Mesendoderm (in vitro differentiated cells): Measurements from ENCODE around the gene S100PBP.

Experiments used
- DNase-seq: peaks from one replicate; pipeline ENCODE4 v3.0.0; 2013
- H2AK5ac ChIP-seq: 2 replicates; pipeline ENCODE4 v1.6.1; 2013; ENCODE audit warnings: low read length, inconsistent platforms
- H2BK120ac ChIP-seq: 2 replicates; pipeline ENCODE4 v1.6.1; 2013; ENCODE audit warnings: low read depth, mild to moderate bottlenecking, low read length, moderate library complexity, mixed read lengths
- H2BK15ac ChIP-seq: replicated peaks from 2 replicates; pipeline ENCODE4 v1.6.1; 2013; ENCODE audit warnings: low read depth, mild to moderate bottlenecking, moderate library complexity
- H2BK5ac ChIP-seq: 2 replicates; pipeline ENCODE4 v1.6.1; 2013; ENCODE audit warnings: low read length, inconsistent platforms
- H3K18ac ChIP-seq: 2 replicates; pipeline ENCODE4 v1.6.1; 2013; ENCODE audit warnings: mild to moderate bottlenecking, low read length, mixed read lengths
- H3K23ac ChIP-seq: one replicate; pipeline ENCODE4 v1.6.1; 2013; ENCODE audit warnings: low read length
- H3K27ac ChIP-seq: 2 replicates; pipeline ENCODE4 v1.5.1; 2013; ENCODE audit warnings: low read depth, mild to moderate bottlenecking, inconsistent platforms, low read length, moderate library complexity
- H3K27me3 ChIP-seq: 2 replicates; pipeline ENCODE4 v1.6.1; 2013; ENCODE audit warnings: low read length, control low read depth, mild to moderate bottlenecking, inconsistent platforms; ENCODE audit not compliant: insufficient read depth, poor library complexity
- H3K36me3 ChIP-seq: 2 replicates; pipeline ENCODE4 v1.6.1; 2013; ENCODE audit warnings: low read length, inconsistent platforms; ENCODE audit not compliant: control insufficient read depth, insufficient read depth
- H3K4ac ChIP-seq: one replicate; pipeline ENCODE4 v1.6.1; 2013; ENCODE audit warnings: low read depth, mild to moderate bottlenecking, low read length, moderate library complexity
- H3K4me1 ChIP-seq: 2 replicates; pipeline ENCODE4 v1.6.1; 2013; ENCODE audit warnings: low read depth, low read length, inconsistent platforms; ENCODE audit not compliant: control insufficient read depth
- H3K4me2 ChIP-seq: 2 replicates; pipeline ENCODE4 v1.6.1; 2013; ENCODE audit warnings: low read length
- H3K4me3 ChIP-seq: 2 replicates; pipeline ENCODE4 v1.5.1; 2013; ENCODE audit warnings: mild to moderate bottlenecking, low read length
- H3K56ac ChIP-seq: one replicate; pipeline ENCODE4 v1.6.1; 2013; ENCODE audit warnings: low read length
- H3K79me1 ChIP-seq: 2 replicates; pipeline ENCODE4 v1.6.1; 2013; ENCODE audit warnings: low read length, inconsistent platforms
- H3K79me2 ChIP-seq: 2 replicates; pipeline ENCODE4 v1.6.1; 2013; ENCODE audit warnings: mild to moderate bottlenecking, low read length; ENCODE audit not compliant: control insufficient read depth, insufficient read depth
- H3K9ac ChIP-seq: 2 replicates; pipeline ENCODE4 v1.6.1; 2013; ENCODE audit warnings: low read length, inconsistent platforms
- H4K5ac ChIP-seq: one replicate; pipeline ENCODE4 v1.6.1; 2013; ENCODE audit warnings: low read length
- H4K8ac ChIP-seq: one replicate; pipeline ENCODE4 v1.6.1; 2013; ENCODE audit warnings: low read depth, mild to moderate bottlenecking, control low read depth, low read length, moderate library complexity
- WGBS: extraction: QIAGEN DNeasy Blood & Tissue Kit; methylation state at CpG from one replicate; pipeline ENCODE4 v1.1.7; 2013; ENCODE audit warnings: low lambda C conversion rate, missing lambda C conversion rate; ENCODE audit not compliant: insufficient coverage; ENCODE audit errors: extremely low coverage; 5-methylcytosine and 5-hydroxymethylcytosine counted together

S100PBP gene

DNA sequence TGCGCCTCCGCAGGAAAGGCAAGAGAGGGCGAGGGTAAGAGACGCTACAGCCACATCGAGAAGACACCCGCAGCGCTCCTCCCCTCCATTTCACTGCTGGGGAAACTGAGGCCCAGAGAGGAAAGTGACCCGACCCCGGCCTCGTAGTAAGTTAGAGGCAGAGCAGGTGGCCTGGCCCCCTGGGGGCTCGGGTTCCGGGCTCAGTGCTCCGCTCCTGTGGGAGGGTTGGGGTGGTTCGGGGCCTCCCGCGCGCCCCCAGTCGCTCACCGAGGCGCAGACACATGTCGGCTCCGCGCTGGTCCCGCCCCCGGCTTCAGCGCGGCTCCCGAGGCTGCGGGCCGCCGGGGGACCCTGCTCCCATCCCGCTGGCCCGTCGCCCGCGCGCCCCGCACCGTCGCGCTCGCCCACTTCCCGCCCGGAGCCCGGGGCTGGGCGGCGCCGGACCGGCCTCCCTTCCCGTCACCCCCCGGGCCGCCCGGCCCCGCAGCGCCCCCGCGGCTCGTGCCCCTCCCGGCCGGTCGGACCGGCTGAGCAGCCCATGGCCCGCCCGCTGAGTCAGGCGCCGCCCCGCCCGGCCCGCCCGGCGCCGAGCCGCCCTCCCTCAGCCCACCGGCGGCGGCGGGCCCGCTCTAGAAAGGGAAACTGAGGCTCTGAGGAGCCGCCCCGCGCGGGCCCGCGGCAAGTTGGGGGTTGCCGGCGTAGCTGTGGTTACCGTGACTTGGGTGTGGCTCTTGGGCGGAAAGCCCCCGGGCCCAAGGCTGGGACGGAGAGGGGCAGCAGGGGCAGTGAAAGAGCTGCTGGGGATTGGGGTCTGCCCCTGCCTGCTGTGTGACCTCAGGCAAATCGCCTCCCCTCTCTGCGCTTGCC is 83.7 kb downstream of the S100PBP start, which contains the start of gene TMEM54:
Gene TMEM54 (minus strand): TSS at position 434 of the 867 bp plus-strand sequence. CDS start 151 bp downstream, at position 283.
- Histone ChIP-seq H3K27ac (no peak within 1 kb of the TSS), H4K8ac (no peak within 1 kb of the TSS), H2BK5ac (no peak within 1 kb of the TSS), H3K56ac (peak within 1 kb of the TSS; percentile 76), H2BK120ac (no peak within 1 kb of the TSS), H3K79me1 (no peaks in the 10 kb centered on the region), H3K9ac (peak within 1 kb of the TSS; percentile 53), H3K36me3 (no peaks in the 10 kb centered on the region), H3K4me3 (peak within 1 kb of the TSS; percentile 22), H3K4me1 (no peaks in the 10 kb centered on the region), H3K18ac (peak within 1 kb of the TSS; percentile 10), H2BK15ac (no peak within 1 kb of the TSS), H4K5ac (no peak within 1 kb of the TSS), H3K4ac (peak within 1 kb of the TSS; percentile 37), H3K79me2 (no peaks in the 10 kb centered on the region), H3K27me3 (peaks cover 5% of the 10 kb centered on the region), H2AK5ac (no peak within 1 kb of the TSS), H3K23ac (no peak within 1 kb of the TSS), H3K4me2 (peak within 1 kb of the TSS; percentile 74)
- no CpG with 5 or more reads among the region's 92 CpGs for WGBS
- DNase-seq: no peak

DNA sequence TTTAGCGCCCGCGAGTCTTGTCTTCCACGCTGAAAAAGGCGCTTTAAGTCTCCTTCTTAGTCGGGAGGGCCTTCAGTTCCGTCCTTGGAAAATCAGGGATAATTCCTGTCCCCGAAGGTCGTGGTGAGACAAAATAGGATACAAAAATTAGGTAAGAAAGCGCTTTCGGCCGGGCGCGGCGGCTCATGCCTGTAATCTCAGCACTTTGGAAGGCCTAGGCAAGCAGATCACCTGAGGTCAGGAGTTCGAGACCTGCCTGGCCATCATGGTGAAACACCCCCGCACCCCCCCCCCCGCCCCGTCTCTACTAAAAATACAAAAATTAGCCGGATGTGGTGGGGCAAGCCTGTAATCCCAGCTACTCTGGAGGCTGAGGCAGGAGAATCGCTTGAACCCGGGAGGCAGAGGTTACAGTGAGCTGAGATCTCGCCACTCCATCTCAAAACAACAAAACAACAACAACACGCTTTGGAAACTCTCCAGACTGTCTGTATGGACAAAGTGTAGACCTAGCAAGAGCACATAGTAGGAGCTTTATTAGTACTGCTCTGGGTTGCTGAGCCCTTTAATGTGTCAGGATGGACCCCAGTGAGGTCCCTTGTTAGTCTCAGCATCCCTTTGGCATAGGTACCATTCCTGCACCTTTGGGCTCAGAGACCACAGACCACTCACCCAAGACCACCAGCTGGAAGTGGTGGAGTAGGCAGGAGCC is 84.5 kb downstream of the S100PBP start:
- peak overlapping the region; percentile 53 for H3K9ac ChIP-seq
- H3K4me1 ChIP-seq: no peaks in the 10 kb centered on the region
- no peaks in the 10 kb centered on the region for H3K79me2 ChIP-seq
- H3K56ac ChIP-seq: peak overlapping the region; percentile 76
- H4K8ac ChIP-seq: no peak overlapping the region
- H3K79me1 ChIP-seq: no peaks in the 10 kb centered on the region
- H3K4me3 ChIP-seq: peak overlapping the region; percentile 22
- no peak overlapping the region for H2BK120ac ChIP-seq
- no peak overlapping the region for H2AK5ac ChIP-seq
- no peak overlapping the region for H4K5ac ChIP-seq
- no peak overlapping the region for H3K23ac ChIP-seq
- peaks cover 5% of the 10 kb centered on the region for H3K27me3 ChIP-seq
- no peaks in the 10 kb centered on the region for H3K36me3 ChIP-seq
- no peak overlapping the region for H2BK15ac ChIP-seq
- no peak for DNase-seq
- H3K18ac ChIP-seq: no peak overlapping the region
- no CpG with 5 or more reads among the region's 24 CpGs for WGBS
- no peak overlapping the region for H3K27ac ChIP-seq
- no peak overlapping the region for H3K4ac ChIP-seq
- H3K4me2 ChIP-seq: peak overlapping the region; percentile 59
- H2BK5ac ChIP-seq: no peak overlapping the region

DNA sequence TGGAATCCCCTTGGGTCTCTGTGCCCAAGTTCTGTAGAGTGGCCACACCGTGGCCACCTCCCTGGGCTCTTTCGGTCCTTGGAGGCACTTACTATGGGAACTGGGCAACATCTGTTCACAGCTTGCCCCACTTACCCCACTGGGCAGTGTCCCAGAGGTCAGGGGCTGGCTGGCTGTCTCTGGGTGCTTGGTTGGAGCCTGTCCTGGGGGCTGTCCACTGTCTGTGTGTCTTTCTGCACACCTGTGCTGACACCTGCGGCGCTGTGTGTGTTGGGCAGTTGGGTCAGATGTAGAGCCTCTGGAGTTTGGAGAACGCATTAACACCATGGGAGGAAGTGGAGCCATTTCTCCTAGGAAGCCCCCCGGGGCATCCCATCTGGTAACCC is 85.1 kb downstream of the S100PBP start:
- Histone ChIP-seq H3K56ac (no peak overlapping the region), H4K5ac (no peak overlapping the region), H3K9ac (no peak overlapping the region), H2BK5ac (no peak overlapping the region), H3K27me3 (peaks cover 5% of the 10 kb centered on the region), H3K79me1 (no peaks in the 10 kb centered on the region), H2BK120ac (no peak overlapping the region), H3K27ac (no peak overlapping the region), H3K4me3 (no peak overlapping the region), H4K8ac (no peak overlapping the region), H3K4me2 (no peak overlapping the region), H3K18ac (no peak overlapping the region), H2AK5ac (no peak overlapping the region), H3K23ac (no peak overlapping the region), H2BK15ac (no peak overlapping the region), H3K4me1 (no peaks in the 10 kb centered on the region), H3K36me3 (no peaks in the 10 kb centered on the region), H3K4ac (no peak overlapping the region), H3K79me2 (no peaks in the 10 kb centered on the region)
- WGBS: no CpG with 5 or more reads among the region's 6 CpGs
- DNase-seq: no peak

DNA sequence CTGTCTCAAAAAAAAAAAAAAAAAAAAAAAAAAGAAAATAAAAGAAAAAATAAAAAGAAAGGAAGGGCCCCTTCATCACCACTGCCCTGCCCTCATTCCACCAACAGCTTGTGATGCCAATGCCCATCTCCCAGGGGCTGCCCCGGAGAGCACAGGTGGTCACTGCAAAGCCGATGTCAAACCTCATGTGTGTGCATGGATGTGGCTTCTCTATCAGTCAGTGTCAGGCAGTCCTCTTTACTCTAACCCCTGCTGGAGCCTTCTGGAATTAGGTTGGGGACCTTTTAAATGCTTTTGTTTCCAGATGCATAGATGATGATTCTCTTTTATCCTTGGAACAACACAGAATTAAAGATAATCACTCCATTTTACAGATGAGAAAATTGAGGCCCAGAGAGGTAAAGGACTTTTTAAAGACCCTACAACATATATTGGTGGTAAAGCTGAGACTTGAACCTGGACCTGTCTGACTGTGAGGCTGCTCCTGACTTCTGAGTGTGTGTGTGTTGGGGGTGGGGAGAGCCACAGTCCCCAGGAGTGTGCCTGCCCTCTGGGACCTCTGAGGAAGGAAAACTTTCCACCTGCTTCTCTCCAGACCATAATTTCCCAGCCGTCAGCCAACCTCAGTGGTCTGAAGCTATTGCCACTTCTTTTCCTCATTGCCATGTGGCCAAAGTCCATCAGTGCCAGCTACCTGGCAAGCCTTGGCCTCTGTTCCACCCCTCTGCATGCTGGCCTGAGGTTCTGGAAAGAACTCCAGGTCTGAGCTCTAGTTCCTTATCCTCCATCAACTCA is 86.7 kb downstream of the S100PBP start:
- H2BK5ac ChIP-seq: no peak overlapping the region

DNA sequence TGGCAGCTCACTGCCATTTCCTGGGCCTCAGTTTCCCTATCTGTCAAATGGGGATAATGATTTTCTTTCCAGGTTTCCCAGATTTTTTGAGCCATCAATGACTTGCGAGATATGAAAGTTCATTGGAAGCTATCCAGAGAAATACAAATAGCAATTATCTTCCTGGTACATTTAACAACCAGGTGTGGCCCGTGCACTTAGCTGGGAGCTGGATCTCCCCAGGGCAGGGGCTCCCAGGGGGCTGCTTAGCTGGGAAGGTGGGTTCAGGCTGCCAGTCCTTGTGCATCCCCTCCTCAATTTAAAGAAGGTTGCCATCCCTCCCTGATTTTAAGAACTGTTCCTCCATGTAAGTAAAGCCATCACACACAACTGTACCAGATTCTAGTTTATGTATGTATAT is 87.3 kb downstream of the S100PBP start:
- H3K4me1 ChIP-seq: no peaks in the 10 kb centered on the region
- H3K18ac ChIP-seq: no peak overlapping the region
- no CpG with 5 or more reads among the region's 2 CpGs for WGBS
- no peak overlapping the region for H3K4ac ChIP-seq
- no peak overlapping the region for H3K27ac ChIP-seq
- no peak overlapping the region for H3K9ac ChIP-seq
- no peak overlapping the region for H3K4me3 ChIP-seq
- no peaks in the 10 kb centered on the region for H3K79me1 ChIP-seq
- H3K23ac ChIP-seq: no peak overlapping the region
- no peak for DNase-seq
- no peak overlapping the region for H4K8ac ChIP-seq
- H3K4me2 ChIP-seq: no peak overlapping the region
- H2AK5ac ChIP-seq: no peak overlapping the region
- H2BK15ac ChIP-seq: no peak overlapping the region
- no peaks in the 10 kb centered on the region for H3K79me2 ChIP-seq
- H3K36me3 ChIP-seq: no peaks in the 10 kb centered on the region
- no peak overlapping the region for H3K56ac ChIP-seq
- no peak overlapping the region for H2BK120ac ChIP-seq
- peaks cover 5% of the 10 kb centered on the region for H3K27me3 ChIP-seq
- H2BK5ac ChIP-seq: no peak overlapping the region
- H4K5ac ChIP-seq: no peak overlapping the region

More for the DNA sequence above, 86.7 kb downstream of the S100PBP start:
- Histone ChIP-seq H3K9ac (no peak overlapping the region), H3K23ac (no peak overlapping the region), H3K79me2 (no peaks in the 10 kb centered on the region), H3K4me2 (no peak overlapping the region), H2BK120ac (no peak overlapping the region), H3K56ac (no peak overlapping the region), H2AK5ac (no peak overlapping the region), H3K4me1 (no peaks in the 10 kb centered on the region), H3K36me3 (no peaks in the 10 kb centered on the region), H3K18ac (no peak overlapping the region), H3K79me1 (no peaks in the 10 kb centered on the region), H4K8ac (no peak overlapping the region), H2BK15ac (no peak overlapping the region), H4K5ac (no peak overlapping the region), H3K4ac (no peak overlapping the region), H3K27me3 (peaks cover 5% of the 10 kb centered on the region), H3K27ac (no peak overlapping the region), H3K4me3 (no peak overlapping the region)
- no peak for DNase-seq
- no CpG with 5 or more reads among the region's 3 CpGs for WGBS
